Measurements from ENCODE around the gene MYH13.

- no peak for TF ChIP-seq RCOR1 (IDR thresholded peaks at IDR 0.05; ENCODE audit: borderline replicate concordance in 1 of 2, low read depth in 2 of 2, low read length in 2 of 2)
- TF ChIP-seq BCOR (IDR thresholded peaks at IDR 0.05) = no peak
- TF ChIP-seq CTCF (IDR thresholded peaks at IDR 0.05 in 2 of 3, conservative IDR thresholded peaks at IDR 0.05 in 1 of 3; ENCODE audit: insufficient read depth in 2 of 3, low read depth in 1 of 3, low read length in 3 of 3) = no peak
- no peak for TF ChIP-seq EP300 (IDR thresholded peaks at IDR 0.05; ENCODE audit: low read length)
Observed at GRCh38 chr17:10328971-10329923, 43.6 kb downstream of the MYH13 start.
